22Rv1 (cell line): ENCODE results near the gene TRIM25.

ENCODE experiments used
- CTCF ChIP-seq: fragments of 450-650 bp; IDR thresholded peaks from 2 replicates; pipeline ENCODE4 v1.5.1; 2017; ENCODE audit warnings: mild to moderate bottlenecking
- ZFX ChIP-seq: fragments of 450-650 bp; IDR thresholded peaks from 2 replicates; pipeline ENCODE4 v1.6.1; 2017; ENCODE audit warnings: antibody characterized with exemption, borderline replicate concordance

DNA sequence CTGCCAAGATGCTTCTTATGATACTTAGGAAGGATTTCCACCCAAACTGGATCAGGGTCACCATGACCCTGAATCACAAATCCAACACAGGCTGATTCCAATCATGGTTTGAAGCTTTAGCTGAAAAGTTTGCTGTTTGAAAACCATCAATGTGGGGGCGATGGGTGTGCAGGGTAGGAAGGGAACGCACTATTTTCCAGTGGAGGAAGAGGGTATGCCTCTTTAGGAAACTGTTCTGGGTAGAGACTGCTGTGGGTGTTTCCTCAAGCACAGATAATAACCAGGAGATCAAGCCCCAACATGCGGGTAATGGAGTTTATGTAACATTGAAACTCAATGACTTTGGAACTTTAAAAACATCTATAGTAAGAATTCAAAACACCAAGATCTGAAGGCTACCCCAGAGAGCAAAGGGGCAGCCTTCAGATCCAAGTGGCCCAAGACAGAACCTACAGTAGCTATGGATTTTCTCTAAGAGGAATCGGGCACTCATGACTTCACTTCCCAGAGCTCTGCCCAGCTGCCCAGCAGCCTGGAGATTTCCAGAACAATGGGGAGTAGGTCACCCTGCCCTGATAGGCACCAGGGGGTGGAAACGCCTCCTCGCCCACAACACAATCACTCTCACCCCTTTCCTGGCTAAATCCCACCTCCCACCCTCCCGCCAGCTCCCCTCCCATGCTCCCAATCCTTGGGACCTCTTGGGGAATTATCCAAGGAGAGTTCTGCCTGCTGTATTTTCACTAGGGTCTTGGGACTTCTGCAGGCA lies 22.8 kb downstream of the TRIM25 start:
- TF ChIP-seq CTCF = no peak
- no peak for TF ChIP-seq ZFX
